IPS-NIHi7 (cell line): Measurements from ENCODE around the gene JKAMP.
A peak's percentile ranks its signal among the peaks of the same experiment; 100 is the strongest.
"Not testable (repeated sequence)": the region's sequence is repeated elsewhere in the genome, so short reads cannot be mapped to it uniquely, and the experiment has no call there.

ENCODE experiments used
- DNase-seq: peaks from one replicate; pipeline ENCODE4 v3.0.0; 2012; ENCODE audit warnings: mixed read lengths; ENCODE audit errors: extremely low spot score

JKAMP gene, protein sequence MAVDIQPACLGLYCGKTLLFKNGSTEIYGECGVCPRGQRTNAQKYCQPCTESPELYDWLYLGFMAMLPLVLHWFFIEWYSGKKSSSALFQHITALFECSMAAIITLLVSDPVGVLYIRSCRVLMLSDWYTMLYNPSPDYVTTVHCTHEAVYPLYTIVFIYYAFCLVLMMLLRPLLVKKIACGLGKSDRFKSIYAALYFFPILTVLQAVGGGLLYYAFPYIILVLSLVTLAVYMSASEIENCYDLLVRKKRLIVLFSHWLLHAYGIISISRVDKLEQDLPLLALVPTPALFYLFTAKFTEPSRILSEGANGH

DNA sequence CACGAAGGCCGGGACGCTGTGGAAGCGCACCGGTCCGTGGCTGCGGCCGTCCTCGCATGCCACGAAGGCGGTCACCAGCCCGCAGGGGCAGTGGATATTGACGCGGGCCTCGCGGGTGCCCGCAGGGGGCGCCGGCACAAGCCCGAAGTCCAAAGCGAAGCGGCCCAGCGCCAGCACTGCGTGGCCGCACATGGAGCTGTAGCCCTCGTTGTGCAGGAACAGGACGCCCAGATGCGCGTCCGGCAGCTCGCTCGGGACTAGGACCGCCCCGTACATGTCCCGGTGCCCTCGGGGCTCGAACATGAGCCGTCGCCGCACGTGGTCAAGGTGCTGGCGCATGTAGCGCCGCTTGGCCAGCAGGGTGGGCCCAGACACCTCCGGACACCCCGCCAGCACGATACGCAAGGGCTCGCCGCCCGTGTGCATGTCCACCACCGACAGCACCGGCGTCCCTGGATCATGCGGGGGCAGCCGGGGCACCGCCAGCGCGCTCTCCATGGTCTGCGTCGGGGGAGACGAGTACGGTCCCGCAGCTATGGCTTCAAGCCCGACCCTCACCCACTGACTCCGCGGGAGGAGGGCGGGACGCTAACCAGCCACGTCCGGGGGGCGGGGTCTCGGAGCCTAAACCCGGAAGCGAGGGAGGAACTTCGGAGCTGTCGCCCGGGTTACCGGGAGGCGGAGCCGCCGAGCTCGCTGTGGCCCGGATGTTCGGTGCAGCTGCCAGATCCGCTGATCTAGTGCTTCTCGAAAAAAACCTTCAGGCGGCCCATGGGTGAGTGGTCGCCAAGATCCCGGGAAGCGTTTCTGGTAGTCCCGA, at the start of gene JKAMP, which contains the start of gene L3HYPDH:
Gene JKAMP, plus strand, starts transcription at position 699 of the 820 bp plus-strand sequence. Its CDS starts 73 bp downstream, at position 772.
Gene L3HYPDH, minus strand, starts transcription at position 590 of the 820 bp plus-strand sequence. Its CDS starts 92 bp downstream, at position 498.
- peak; percentile 96 for DNase-seq

DNA sequence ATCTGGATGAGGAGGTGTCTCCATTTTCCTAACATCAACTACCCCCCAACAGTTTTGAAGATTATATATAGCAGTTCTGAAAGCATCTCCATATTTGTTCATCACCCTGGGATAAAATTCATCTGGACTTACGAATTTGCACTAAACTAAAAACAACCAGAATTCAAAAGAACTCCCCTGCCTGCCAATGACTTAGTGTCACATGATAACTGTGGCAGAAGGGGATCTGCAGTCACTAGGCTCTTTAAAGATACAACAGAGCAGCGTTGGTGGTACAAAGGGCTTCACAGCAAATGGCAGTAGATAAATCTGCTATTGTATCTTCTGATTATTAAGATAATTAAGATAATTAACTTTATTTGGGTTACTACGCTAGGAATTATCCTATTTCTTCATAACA, 49.2 kb upstream of the JKAMP start:
- no peak for DNase-seq

DNA sequence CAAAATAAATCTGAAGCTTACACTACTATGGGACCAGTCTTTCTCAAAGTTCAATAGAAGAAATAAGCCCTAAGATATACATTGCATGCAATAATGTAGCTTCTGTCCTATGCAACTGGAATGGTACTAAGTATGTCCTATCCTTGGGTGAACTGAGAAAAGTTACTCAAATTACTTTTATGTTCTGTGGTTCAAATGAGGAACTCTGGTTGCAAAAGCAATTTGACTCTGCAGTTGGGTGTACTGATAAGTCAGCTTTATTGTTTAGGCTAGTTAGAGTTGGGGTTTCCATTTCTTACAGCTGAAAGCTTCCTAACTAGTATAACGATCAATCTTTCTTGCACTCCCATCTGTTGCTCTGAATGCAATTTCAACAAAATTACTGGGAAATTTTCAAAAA, 48.3 kb upstream of the JKAMP start:
- DNase-seq = no peak

DNA sequence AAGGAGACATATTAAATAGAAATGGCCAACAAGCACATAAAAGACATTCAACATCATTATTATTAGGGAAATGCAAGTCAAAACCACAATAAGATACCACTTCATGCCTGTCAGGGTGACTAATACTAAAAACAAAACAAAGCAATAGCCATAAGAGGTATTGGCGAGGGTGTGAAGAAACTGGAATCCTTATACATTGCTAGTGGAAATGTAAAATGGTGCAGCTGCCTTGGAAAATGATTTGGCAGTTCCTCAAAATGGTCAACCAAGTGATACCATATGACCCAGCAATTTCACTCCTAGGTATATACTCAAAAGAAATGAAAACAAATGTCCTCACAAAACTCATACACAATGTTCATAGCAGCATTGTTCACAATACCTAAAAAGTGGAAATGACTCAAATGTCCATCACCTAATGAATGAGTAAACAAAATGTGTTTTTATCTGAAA, 46.1 kb upstream of the JKAMP start:
- DNase-seq = no peak

DNA sequence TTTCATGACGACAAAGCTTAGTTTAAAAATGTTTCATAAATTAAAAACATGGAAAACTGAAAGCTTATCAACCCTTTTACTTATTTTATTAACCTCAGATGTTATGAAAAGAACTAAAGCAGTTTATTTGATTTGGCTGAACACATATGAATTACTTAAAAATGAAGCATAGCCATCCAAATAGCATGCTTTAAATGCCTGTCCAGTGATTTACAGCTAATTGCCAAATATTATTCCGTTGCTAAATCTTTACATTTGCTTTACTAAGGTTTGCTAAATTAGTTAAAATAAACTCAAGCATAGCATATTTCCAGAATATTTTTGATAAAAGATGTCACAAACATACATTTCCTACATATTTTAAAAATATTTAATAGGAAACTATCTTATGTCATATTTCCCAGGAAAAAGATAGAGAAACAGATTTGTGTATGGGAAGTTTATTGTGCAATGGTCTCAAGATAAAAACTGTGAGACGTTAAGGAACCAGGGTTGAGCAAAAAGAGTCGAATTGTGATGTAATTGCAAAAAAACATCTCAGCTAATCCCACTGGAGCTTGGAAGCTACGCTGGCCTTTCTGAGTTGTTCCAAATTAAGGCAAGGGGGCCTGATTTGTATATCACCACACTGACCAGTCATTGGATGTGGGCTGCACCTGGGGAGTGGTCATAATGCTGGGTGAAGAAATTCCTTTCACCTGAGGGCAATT, 44.9 kb upstream of the JKAMP start:
- DNase-seq = no peak

DNA sequence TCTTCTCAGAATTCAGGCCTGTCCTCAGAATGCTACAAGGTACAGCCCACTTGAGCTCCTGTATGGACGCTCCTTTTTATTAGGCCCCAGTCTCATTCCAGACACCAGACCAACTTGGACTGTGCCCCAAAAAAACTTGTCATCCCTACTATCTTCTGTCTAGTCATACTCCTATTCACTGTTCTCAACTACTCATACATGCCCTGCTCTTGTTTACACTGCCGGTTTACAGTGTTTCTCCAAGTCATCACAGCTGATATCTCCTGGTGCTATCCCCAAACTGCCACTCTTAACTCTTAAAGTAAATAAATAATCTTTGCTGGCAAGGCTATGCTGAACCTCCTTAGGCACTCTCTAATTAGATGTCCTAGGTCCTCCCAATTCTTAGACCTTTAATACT, 35.6 kb upstream of the JKAMP start:
- not testable (repeated sequence) for DNase-seq

DNA sequence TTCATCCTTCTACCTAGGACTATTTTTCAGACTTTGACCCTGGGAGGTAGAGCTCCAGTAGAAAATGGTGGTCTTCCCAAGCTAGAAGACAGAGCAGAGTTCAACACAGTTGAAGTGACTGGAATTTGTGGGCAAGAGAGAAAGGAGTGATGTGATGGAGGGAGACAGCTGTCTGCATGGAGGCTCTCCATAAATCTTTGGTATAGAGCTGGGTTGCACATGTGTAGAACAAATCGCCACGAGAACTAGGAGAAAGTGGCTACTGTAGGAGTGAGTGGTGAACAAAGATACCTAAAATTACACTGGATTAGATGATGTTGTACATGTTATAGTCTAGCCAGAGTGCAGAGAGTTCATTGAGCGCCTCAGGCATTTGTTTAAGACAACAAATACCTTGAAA, 33.6 kb upstream of the JKAMP start:
- no peak for DNase-seq

DNA sequence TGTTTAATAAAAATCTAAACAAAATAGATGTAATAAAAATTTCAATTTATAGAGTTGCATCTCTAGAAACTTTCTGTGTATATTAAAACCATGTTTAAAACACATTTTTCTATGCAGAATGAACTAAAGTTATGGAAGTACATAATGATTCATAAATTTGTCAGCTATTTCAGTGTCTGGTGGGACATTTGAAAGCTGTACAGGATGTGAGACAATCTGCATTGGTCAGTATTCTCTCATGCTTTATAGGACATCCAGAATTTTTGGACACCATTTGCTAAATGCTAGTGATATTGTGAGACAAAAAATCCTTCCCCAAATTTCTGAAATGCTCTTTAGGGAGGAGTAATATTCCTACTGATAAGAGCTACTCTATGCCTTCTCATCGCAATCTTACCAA, 32.5 kb upstream of the JKAMP start:
- DNase-seq = no peak

DNA sequence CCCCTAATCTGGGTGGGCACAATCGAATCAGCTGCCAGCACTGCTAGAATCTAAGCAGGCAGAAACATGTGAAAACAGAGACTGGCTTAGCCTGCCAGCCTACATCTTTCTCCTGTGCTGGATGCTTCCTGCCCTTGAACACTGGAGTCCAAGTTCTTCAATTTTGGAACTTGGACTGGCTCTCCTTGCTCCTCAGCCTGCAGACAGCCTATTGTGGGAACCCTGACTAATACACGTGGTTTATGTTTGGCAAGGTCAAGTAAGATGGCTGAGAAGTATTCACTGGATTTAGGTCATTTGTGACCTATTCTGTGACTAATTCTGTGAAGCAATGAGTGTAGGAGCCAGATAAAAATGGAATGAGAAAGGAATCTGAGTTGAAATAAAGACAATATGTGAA, 30.2 kb upstream of the JKAMP start:
- no peak for DNase-seq

DNA sequence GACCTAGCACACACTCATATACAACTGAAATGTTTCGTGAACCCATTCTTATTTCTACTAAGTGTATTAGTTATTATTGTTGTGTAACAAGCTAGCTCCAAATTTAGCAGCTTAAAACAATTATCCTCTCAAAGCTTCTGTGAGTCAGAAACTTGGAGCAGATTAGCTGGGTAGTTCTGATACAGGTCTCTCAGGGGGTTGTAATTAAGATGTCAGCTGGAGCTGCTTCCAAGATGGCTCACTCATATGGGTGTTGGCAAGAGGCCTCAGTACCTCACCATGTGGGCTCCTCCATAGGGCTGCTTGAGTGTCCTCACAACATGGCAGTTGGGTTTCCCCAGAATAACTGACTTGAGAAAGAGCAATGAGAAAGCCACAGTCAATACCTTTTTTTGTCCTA, 28.9 kb upstream of the JKAMP start:
- DNase-seq = no peak

DNA sequence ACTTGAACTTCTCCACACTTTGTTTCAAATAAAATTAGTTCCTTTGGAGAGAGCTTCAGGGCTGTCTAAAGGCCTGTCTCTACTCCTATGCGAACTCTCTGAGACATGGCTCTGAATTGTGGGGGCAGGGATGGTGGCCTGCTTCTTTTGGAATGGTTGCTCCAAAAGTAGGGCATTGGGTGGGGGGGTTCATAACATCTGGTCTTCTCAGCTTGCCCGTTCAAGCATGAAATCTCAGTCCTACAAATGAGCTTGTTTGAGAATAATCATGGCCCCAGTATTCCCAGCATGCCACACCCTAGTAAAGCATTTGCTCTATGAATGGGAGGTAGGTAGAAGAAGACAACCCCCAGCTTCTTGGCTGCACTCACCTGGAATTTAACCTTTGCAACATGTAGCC, 25.8 kb upstream of the JKAMP start:
- DNase-seq = no peak

DNA sequence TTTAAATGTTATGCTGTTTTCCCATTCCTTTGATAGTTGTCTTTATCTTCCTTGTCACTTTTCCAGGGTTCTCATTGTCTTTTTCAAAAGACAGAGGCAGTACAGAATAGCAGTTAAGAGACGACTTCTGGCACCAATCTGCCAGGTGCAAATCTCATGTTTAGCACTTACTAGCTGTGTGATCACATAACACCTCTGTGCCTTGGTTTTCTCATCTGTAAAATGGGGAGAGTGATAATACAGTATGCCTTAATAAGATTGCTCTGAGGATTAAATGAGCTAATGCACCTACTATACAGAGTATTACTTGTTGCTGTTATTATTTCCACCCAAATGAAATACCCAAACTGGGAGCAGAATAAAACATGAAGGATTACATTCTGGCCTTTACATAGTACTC, 23.9 kb upstream of the JKAMP start:
- no peak for DNase-seq

DNA sequence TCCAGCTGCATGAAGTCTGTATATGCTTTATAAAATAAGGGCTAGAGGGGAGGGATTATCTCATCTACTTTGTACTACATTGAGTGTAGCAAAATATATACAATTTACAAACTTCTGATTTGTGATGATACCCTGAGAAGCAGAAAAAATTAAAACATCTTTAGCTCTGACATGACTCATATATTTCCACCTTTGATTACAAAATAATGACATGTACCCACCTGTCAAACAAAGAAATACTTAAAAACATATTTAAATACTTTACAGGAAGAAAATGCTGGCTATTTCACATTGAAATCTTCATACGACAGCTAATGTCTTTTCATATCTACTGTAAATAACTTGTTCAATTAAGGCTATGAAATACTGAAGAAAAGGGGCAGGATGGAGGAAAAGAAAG, 22.4 kb upstream of the JKAMP start:
- DNase-seq = no peak

DNA sequence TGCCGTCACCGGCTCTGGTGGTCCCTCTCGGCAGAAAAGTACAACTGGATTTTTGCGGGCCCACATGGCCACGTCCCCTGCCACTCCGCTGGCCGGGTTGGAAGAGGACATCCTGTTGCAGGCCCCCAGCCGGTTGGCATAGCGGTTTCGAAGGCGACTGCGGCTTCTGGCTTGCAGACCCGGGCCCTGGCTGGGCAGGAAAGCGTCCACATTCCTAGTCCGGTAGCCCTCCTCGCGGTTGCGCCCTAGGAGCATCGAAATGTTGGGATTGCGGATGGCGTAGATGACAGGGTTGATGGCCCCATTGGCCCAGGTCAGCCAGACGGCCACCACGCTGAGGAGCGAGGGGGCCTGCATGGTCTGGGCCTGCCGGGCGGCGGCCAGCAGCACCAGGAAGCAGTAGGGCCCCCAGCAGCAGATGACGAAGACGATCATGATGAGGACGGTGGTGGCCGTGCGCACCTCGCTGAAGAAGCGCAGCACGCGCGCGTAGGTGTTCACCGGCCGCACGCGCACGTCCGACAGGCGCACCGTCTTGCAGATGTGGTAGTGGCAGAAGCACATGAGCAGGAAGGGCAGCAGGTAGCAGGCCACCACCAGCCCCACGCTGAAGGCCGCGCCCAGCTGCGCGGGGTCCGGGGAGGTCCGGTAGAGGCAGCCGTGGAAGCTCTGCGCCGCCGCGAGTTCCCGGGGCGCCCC, 20.4 kb upstream of the JKAMP start:
- peak; percentile 23 for DNase-seq

DNA sequence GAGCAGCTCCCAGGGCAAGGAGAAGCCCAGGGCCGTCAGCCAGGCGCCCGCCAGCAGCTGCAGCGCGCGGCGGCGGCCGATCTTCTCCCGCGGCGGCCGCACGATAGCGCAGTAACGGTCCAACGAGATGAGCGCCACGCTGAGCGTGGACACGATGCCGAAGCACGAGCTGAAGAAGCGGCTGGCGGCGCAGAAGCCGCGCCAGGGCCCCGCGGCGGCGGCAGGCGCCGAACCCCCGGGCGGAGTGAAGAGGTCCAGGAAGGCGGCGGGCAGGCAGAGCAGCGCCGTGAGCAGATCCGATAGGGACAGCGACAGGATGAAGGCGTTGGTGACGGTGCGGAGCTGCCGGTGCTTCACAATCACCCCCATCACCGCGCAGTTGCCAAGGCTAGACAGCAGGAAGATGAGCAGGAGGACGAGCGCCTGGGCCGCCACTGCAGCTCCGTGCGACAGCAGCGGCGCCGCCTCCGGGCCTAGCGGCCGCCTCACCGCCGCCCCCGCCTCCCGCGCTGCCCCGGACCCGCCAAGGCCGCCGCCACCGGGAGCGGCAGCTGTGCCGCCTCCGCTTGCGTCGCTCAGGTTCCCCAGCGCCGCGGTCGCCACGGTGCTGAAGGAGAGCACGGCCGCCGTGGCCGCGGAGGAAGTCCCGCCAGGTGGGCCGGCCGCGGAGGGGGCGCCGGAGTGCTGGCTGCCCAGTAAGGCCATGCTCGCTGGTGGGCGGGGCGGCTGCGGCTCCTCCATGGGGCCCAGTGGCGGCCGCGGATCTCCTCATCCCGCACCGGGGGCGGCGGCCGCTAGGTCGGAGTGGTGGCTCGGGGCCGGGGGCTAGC, 19.6 kb upstream of the JKAMP start:
- peak; percentile 71 for DNase-seq

DNA sequence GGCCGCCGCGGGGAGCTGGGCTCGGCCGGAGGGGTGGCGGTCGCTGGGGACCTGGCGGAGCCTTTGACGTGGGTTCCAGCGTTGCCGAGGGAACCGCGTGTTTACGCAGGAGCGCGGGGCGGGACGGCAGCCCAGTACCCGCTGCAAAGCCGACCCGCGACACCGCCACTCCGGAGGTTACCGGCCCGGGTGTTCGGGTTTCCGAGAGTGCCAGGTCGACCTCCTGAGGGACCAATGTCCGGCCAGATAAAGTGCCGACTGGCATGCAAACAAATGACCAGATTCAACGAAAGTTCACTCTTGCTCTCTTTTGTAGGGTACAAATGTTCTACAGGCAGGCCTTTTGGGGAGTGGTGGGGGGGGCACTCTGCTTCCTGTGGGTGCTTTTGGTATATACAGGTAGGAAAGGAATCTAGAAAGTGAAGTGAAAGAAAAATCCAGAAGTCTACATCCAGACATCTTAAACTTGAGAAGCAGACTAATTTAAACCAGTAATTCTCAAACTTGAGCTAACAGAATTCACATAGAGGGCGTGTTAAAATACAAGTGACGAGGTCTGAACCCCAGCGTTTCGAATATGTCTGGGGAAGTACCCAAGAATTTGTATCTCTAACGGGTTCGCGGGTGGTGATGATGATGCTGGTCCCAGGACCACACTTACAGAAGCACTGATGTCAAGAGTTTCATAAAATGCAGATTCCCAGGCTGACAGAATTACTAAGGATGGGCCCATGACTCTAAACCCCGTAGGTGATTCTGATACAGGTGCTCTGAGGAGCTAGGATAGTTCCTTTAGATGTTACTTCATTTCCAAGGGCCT, 18.8 kb upstream of the JKAMP start, which contains the start of gene GPR135:
Gene GPR135, minus strand, starts transcription at position 65 of the 820 bp plus-strand sequence. CDS start 154 bp downstream, outside the sequence.
- no peak for DNase-seq

DNA sequence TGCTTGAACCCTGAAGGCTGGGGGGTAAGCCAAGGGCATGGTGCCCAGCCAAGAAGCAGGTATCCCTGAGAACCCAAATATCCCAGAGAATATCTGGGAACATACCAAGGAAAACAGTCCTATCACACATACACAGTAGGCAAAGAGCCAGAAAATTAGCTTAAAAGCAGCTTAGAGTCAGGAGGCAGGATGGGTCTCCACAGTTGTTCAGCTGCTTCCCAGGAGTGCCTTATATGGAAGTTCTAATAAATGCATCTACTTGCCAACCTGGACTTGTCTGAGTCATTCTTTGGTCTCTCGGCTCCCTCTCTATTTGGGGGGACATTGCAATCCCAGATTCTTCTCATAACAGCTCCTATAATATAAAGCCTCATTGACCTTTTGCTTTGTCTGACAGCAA, 10.1 kb upstream of the JKAMP start:
- no peak for DNase-seq

DNA sequence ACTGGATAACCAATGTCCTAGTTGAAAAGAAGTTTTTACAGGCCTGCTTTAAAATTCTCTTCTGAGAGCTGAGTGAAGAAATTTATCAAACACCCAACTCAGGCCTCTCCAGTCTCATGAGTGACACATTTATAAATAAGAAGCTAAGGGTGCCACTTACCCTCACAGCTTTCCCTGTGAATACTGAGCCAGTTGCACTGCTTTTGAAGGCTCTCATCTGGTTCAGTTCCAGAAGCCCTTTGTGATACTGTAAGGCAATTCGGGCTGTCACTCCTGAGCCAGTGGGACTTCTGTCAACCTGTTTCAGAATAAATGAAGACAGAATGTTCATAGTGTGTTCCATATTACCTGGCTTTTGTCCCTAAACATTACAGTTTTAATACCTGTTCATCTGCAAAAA, 8.6 kb upstream of the JKAMP start:
- DNase-seq = no peak

DNA sequence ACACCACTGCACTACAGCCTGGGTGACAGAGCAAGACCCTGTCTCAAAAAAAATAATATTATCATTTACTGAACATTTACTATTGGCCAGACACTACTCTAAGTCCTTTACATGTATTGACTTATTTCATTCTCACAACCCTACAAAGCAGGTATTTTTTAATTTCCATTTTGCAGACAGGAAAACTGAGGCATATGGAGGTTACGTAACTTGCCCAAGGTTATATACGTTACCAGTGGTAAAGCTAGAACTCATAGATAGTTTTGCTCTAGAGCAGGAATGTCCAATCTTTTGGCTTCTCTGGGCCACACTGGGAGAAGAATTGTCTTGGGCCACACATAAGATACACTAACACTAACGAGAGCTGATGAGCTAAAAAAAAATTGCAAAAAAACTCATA, 5.8 kb upstream of the JKAMP start:
- no peak for DNase-seq

DNA sequence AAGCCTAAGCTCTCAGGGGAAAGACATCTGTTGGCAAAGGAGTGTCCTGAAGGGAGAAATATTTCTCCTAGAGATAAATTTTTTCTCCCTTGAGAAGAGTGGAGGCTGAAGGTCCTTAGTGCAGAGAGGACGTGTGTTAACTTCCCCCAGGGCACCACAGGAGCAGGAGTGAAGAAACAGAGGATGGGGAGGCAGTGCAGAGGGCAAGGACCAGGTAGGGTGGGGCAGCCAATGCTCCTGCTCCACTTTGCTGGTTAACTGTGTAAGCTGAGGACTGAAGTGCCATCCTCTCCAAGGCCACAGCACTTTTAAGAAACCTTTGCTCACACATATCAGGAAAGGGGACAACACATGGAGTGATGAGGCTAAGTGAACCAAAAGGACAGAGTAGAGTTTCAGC, 4.2 kb upstream of the JKAMP start:
- DNase-seq = no peak
